Fibroblast of skin of abdomen (primary cell): ENCODE measurements around the gene TDRD1.

ENCODE experiments used
- DNase-seq: peaks from one replicate; pipeline ENCODE4 v3.0.0-alpha.2; 2013

TDRD1 gene

DNA sequence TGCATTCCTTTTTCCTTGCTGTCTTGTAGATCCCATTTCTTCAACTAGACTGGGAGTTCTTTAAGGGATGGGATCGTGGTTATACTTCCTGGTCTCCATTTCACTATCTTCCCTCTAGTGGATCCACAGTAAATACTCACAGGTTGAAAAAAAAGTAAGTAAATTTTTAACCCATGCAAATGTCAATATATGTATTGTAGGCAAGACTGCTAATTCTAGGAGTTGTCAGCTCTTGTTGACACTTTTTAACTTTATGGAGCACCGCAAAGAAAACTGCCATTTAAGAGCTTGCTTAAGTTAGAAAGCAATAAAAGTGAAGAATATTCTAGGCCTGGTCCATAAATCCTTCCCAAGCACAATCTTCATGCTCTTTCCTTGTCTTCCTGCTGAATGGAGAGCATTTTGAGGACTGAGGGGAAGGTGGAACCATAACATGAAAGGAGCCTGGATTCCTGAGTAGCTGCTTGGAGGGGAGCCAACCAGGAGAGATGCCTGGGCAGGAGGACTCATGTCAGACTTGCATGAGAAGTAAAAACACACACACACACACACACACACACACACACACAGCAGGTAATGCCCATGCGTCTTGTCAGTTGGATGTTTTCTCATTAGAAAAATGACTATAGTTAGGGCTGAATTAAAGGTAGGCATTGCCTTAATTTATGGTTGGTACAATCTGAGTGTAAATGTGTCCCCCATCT lies 92.1 kb downstream of the TDRD1 start:
- DNase-seq = peak; percentile 80

DNA sequence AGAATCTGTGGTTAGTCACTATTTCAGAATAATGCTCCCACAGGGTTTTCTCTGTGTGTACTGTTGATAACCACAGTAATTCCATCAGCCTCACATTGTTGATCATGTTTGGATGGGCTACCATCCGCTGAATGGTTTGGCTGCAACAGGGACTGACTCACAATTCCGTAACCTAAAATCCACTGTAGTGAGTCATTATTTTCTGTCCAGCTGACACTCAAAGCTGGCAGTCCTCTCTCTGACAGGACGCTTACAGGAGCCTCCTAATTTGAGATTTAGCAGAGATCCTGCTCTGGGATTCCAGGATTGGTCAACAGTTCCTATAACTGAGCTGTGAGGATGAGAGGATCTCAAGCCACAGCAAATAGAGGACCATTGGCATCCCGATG lies 92.6 kb downstream of the TDRD1 start:
- DNase-seq = peak; percentile 96

DNA sequence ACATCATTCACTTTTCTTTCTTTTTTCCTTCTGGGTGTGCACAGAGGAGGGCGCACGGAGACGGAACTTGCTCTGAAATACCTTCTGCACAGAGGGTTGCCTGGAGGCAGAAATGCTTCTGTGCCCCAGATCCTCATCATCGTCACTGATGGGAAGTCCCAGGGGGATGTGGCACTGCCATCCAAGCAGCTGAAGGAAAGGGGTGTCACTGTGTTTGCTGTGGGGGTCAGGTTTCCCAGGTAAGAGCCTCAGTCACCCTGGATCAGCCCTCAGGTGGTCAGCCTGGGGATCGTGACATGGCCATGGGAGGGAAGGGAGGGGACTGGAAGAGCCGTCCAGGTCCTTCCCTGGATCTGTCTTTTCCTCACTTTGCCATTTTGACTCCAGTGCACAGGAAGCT lies 93.5 kb downstream of the TDRD1 start:
- no peak for DNase-seq

DNA sequence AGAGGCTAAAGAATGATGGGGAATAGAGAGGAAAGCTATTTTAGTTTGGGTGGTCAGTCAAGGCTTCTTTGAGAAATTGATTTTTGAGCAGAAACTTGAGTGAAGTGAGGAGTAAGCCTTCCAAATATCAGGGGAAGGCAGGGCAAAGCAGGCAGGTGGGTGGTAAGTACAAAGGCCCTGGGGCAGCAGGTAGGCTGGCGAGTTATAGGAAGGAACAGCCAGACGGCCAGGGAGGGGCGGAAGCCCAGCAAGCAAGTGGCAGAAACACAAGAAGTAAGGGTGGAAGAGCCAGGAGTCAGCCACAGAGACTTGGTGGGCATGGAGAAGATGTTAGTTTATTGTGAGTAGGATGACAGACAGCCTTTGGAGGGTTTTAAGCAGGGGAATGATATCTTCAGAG lies 94.8 kb downstream of the TDRD1 start:
- no peak for DNase-seq

DNA sequence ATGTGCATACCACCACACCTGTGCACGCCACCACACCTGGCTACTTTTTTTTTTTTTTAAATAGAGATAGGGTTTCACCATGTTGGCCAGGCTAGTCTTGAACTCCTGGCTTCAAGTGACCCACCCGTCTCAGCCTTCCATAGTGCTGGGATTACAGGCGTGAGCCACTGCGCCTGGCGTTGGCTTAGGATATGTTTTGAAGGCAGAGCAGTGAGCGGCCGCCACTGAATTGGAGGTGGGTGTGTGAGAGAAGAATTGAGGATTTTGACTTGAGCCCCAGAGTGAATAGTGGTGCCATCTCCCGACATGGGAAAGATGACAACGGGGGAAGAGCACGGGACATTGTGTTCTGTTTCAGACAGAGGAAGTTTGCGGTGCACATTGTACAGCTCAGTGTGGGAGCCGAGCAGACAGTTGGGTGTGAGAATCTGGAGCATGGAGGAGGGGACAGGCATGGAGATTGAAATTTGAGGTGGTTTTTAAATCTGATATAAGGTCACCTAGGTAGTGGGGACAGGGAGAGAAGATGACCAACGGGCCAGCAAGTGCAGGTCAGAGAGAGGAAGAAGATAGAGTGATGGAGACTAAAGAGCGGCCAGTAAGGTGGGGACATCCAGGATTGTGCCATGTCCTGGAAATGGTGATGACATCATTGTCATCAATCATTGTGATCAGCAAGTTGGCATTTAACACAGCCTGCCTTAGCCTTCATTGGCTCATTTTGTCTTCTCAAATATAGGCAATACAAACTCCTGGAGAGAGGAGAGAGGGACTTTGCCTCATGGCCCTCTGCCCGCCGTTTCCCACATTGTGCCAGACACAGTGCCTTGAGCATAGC lies 95.7 kb downstream of the TDRD1 start:
- no peak for DNase-seq

DNA sequence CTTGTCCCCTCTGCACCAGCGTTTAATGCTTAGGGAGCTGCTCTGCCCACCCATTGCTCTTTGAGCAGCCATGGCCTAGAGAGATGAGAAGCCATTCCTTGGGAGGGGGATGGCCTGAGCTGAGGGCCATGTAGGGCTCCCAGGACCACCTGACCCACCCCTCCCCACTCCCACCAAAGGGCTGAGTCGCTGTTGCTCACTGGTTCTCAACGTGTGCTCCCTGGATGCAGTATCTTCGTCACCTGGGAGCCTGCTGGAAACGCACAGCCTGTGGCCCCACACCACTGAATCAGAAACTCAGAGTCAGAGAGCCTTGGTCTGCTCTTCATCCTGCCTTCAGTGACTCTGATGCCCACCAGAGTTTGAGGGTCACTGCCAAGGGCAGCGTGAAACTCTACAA lies 96.9 kb downstream of the TDRD1 start:
- DNase-seq = no peak

DNA sequence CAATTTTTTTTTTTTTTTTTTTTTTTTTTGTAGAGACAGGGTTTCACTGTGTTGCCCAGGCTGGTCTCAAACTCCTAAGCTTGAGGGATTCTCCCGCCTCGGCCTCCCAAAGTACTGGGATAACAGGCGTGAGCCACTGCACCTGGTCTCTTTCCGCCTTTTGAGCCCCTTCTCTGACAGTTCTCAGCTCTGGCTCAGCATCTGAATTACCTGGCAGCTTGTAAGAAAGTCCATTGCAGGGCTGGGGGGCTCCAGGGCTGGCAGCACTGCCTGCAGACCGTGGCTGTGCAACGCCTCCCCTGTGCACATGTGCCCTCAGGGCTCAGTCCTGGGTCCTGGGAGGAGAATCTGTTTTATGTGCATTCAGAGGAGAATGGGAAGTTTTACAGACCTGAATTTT lies 97.5 kb downstream of the TDRD1 start:
- no peak for DNase-seq

DNA sequence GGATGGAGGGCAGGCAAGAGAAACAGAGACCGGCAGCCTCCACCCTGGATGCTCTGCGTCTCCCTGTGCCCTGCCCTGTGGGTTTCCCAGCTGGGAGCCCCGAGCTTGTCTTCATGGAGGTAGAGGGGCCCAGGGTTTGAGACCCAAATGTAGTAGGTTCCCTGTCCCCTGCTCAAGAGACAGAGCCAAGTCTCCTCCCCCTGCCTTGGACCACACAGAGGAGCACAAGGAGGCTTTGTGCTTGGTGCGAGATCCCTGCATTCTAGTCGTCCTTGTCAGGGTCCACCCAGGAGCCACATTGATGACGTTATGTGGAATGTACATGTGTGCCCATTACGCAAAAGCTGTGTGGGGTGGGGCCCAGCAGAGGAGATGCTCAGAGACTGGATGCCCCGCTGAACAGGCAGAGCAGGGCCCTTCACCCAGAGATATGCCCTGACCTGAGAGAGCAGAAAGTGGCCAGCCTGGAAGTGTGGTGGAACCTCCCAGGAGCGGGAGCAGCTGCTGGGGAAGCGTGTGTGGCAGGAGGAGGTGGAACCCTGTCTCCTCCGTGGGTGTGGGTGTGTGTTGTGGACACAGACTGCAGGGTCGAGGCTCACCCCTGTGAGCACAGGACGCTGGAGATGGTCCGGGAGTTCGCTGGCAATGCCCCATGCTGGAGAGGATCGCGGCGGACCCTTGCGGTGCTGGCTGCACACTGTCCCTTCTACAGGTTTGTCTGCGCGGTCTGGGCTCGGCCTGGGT lies 99.2 kb downstream of the TDRD1 start:
- no peak for DNase-seq

DNA sequence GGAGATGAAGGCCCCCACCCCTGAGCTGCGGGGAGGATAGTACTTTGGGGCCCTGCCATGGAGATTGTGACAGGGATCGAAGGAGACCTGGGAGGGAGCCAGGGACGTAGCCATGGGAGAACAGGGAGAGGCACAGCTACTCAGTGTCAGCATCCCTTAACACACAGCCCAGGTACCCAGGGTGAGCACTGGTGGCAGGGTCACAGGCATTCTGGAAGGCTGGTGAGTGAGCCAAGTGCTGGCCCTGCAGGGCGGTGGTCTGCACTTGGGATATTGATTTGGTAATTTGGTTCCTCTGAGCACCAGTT lies 99.7 kb downstream of the TDRD1 start:
- DNase-seq = no peak

DNA sequence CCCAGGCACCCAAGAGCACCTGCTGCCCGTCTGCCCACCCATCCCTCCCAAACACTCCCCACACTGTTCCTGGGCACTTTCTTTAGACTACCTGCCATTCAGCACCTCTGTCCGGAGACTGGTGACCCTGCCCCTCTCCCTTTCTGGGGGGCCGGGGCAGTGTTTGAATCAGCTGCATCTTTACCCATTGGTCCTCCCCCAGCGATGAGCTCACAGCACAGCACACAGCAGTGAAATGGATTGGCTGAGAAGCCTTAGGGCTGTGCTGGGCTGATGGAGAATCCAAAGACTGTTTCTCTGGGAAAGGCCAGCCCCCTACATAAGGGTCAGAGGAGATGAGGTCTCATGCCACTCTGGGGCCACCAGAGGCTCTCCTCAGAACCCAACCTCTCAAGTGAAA lies 100.1 kb downstream of the TDRD1 start:
- no peak for DNase-seq

DNA sequence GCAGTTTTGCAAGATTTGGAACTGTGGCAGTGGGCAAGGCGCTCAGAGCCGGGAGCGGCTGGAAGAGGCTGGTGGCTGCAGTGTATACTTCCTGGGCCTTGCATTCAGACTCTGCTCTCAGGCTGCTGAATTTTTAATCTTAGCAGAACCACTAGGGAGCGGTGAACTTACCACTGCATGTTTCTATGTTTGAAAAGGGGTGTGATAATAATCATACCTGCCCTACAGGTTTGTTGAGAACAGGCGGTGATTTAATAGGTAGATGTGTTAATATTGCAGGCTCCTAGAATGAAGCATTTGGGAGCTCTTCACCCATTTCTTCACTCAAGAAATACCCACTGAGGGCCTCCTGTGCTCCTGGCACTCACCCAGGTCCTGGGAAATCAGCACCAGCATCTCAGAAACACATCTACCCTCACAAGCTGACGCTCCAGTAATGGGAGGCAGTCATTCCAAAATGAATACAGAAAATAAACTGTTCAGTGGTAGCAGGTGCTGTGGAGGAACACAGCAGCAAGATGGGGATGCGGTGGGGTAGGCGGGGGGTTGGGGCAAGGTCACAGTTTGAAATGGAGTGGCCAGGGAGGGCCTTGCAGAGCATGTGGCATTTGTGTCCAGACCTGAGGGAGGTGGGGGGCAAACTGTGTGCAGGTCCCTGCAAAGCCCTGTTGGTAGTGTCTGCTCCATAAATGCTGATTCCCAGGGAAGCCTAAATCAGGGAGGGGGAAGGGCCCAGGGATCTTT lies 100.9 kb downstream of the TDRD1 start:
- no peak for DNase-seq

DNA sequence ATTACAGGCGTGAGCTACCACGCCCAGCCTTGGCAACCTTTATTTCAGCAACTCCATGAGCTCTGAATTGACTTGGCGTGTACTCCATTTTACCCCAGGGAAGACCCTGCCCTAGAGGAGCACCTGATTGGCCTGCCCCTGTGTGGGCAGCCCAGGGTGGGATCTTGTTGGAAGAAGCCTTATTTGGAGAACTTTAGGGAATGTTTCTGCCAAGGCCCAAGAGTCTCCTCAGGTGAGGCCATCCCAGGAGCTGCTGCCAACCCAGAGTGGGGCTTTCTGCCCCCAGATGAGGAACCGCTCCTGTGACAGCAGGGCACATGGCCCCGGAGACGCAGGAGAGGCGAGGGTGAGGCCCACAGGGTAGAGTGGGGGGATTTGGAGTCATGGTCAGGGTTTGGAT lies 101.9 kb downstream of the TDRD1 start:
- no peak for DNase-seq

DNA sequence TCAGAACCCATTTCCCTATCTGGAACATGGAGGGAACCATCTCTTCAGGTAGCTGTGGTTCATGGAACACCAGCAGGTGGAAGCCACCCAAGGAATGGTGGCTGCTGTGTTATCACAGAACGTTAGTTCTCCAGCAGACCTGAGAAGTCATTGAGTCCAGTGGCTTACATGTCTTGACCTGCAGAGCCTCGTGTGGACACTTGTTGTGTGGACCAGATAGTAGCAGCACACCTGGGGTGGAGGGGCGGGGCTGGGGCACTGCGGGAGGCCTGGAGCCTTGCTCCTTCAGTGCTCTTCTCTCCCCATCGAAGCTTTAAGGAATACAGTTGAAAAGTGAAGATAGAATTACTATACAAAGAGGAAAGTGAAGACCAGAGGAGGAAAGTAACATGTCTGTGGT lies 102.3 kb downstream of the TDRD1 start:
- DNase-seq = no peak
